H1 (cell line): ENCODE data around the gene ATF7IP2. TPM values are rescaled to one million over a fixed set of nuclear protein-coding genes. Genes with fewer than 3 reads are reported as not detected.

Source experiments
- CTCF ChIA-PET: fragments of 300-600 bp; sonication (Branson Sonifier 250); formaldehyde crosslinking; loops from one replicate; lab custom pipeline; 2021; ENCODE audit not compliant: partially characterized antibody; lab: Charles Lee
- POLR2A ChIA-PET: fragments of 300-600 bp; sonication (Branson Sonifier 250); formaldehyde crosslinking; loops from one replicate; lab custom pipeline; 2021; ENCODE audit warnings: inconsistent platforms; ENCODE audit not compliant: partially characterized antibody; lab: Charles Lee
- DNase-seq, 2 experiments: peaks; one replicate each; pipeline versions ENCODE4 v3.0.0 to v3.0.0-alpha.2; 2010 to 2022; ENCODE audit warnings: low spot score in 2 of 2, low read depth in 1 of 2, mixed read lengths in 1 of 2
- FAIRE-seq: peaks from 2 replicates; lab custom pipeline; 2011; peaks lifted over from hg19 to GRCh38; lab: Jason Lieb, UNC
- H2AFZ ChIP-seq: 2 replicates; pipeline ENCODE4 v1.8.1; 2012; ENCODE audit warnings: low read length, inconsistent platforms
- H2AK5ac ChIP-seq: 2 replicates; pipeline ENCODE4 v1.6.1; 2013; ENCODE audit warnings: low read depth, low read length
- H2BK120ac ChIP-seq: replicated peaks from 2 replicates; pipeline ENCODE3; 2013; ENCODE audit warnings: low read depth, low read length, inconsistent platforms
- H2BK12ac ChIP-seq: 2 replicates; pipeline ENCODE4 v1.6.1; 2013; ENCODE audit warnings: low read depth, low read length
- H2BK15ac ChIP-seq: 2 replicates; pipeline ENCODE4 v1.6.1; 2013; ENCODE audit warnings: low read length
- H2BK20ac ChIP-seq: 2 replicates; pipeline ENCODE4 v1.6.1; 2013; ENCODE audit warnings: low read length
- H2BK5ac ChIP-seq: 2 replicates; pipeline ENCODE4 v1.6.1; 2013; ENCODE audit warnings: low read depth, low read length
- H3K14ac ChIP-seq: 2 replicates; pipeline ENCODE4 v1.6.1; 2013; ENCODE audit warnings: inconsistent platforms; ENCODE audit not compliant: insufficient read length
- H3K18ac ChIP-seq: 2 replicates; pipeline ENCODE4 v1.6.1; 2013; ENCODE audit warnings: low read length; ENCODE audit errors: extremely low read depth
- H3K23ac ChIP-seq: 2 replicates; pipeline ENCODE4 v1.6.1; 2013; ENCODE audit warnings: inconsistent platforms; ENCODE audit not compliant: insufficient read length
- H3K23me2 ChIP-seq: 2 replicates; pipeline ENCODE4 v1.6.1; 2013; ENCODE audit warnings: low read depth, low read length
- H3K27ac ChIP-seq: 2 replicates; pipeline ENCODE4 v1.6.1; 2011; ENCODE audit warnings: low read depth, low read length, inconsistent platforms
- H3K27me3 ChIP-seq, 4 experiments: replicated peaks in 1 of 4; 1 replicate in 1 of 4; 2 replicates in 3 of 4; pipeline versions ENCODE4 v1.6.1 to v1.8.1; 2011 to 2013; ENCODE audit warnings: low read length in 3 of 4, mild to moderate bottlenecking in 3 of 4, inconsistent platforms in 2 of 4, mixed read lengths in 2 of 4, moderate library complexity in 1 of 4; ENCODE audit not compliant: control insufficient read depth in 3 of 4, insufficient read depth in 3 of 4; ENCODE audit errors: extremely low read depth in 1 of 4
- H3K36me3 ChIP-seq, 4 experiments: 2 replicates each; pipeline versions ENCODE4 v1.6.1 to v1.8.1; 2011 to 2013; ENCODE audit warnings: mild to moderate bottlenecking in 4 of 4, low read length in 3 of 4, moderate library complexity in 2 of 4, control low read depth in 1 of 4, inconsistent platforms in 1 of 4; ENCODE audit not compliant: insufficient read depth in 4 of 4, control insufficient read depth in 2 of 4
- H3K4ac ChIP-seq: replicated peaks from 2 replicates; pipeline ENCODE3; 2013; ENCODE audit warnings: low read length, low read depth, mixed read lengths, inconsistent platforms; ENCODE audit not compliant: insufficient read length
- H3K4me1 ChIP-seq, 4 experiments: replicated peaks in 1 of 4; 1 replicate in 1 of 4; 2 replicates in 3 of 4; pipeline versions ENCODE4 v1.6.1 to v1.8.1; 2011 to 2013; ENCODE audit warnings: low read length in 3 of 4, inconsistent platforms in 2 of 4, mixed read lengths in 1 of 4; ENCODE audit not compliant: insufficient read depth in 4 of 4, control insufficient read depth in 3 of 4
- H3K4me2 ChIP-seq, 2 experiments: 2 replicates each; pipeline versions ENCODE4 v1.6.1 to v1.8.1; 2011 to 2013; ENCODE audit warnings: low read depth in 2 of 2, low read length in 2 of 2, control low read depth in 1 of 2, inconsistent platforms in 1 of 2, mild to moderate bottlenecking in 1 of 2; ENCODE audit not compliant: insufficient read depth in 1 of 2
- H3K4me3 ChIP-seq, 4 experiments: fragments of 200-600, 300-600 bp in 1 of 4; sonication (generic), shearing (Covaris generic), sonication (Bioruptor Twin) in 1 of 4; 2 replicates each; pipeline versions ENCODE4 v1.5.1 to v1.8.1; 2011 to 2016; ENCODE audit warnings: low read length in 4 of 4, low read depth in 3 of 4, control low read depth in 2 of 4, inconsistent platforms in 2 of 4, mild to moderate bottlenecking in 2 of 4, mixed read lengths in 1 of 4, moderate library complexity in 1 of 4; ENCODE audit not compliant: insufficient read depth in 2 of 4; ENCODE audit errors: extremely low read depth in 1 of 4
- H3K56ac ChIP-seq: replicated peaks from 2 replicates; pipeline ENCODE3; 2013; ENCODE audit warnings: low read depth, mild to moderate bottlenecking, mixed read lengths, low read length, inconsistent platforms; ENCODE audit not compliant: insufficient read length
- H3K79me1 ChIP-seq: 2 replicates; pipeline ENCODE4 v1.6.1; 2013; ENCODE audit warnings: low read depth, low read length, control low read depth
- H3K79me2 ChIP-seq, 2 experiments: 2 replicates each; pipeline versions ENCODE4 v1.6.1 to v1.8.1; 2012 to 2013; ENCODE audit warnings: low read length in 2 of 2, mild to moderate bottlenecking in 2 of 2, inconsistent platforms in 1 of 2; ENCODE audit not compliant: insufficient read depth in 2 of 2, control insufficient read depth in 1 of 2
- H3K9ac ChIP-seq, 4 experiments: replicated peaks in 1 of 4; 1 replicate in 1 of 4; 2 replicates in 3 of 4; pipeline versions ENCODE4 v1.6.1 to v1.8.1; 2011 to 2013; ENCODE audit warnings: low read depth in 3 of 4, low read length in 3 of 4, control low read depth in 2 of 4, mild to moderate bottlenecking in 2 of 4, moderate library complexity in 2 of 4, inconsistent platforms in 1 of 4; ENCODE audit errors: extremely low read depth in 1 of 4
- H3K9me3 ChIP-seq, 2 experiments: 2 replicates each; pipeline versions ENCODE4 v1.6.1 to v1.8.1; 2012 to 2013; ENCODE audit warnings: mild to moderate bottlenecking in 2 of 2, moderate library complexity in 2 of 2, control low read depth in 1 of 2, inconsistent platforms in 1 of 2, low read depth in 1 of 2, low read length in 1 of 2, mixed read lengths in 1 of 2; ENCODE audit not compliant: insufficient read depth in 2 of 2
- H4K20me1 ChIP-seq, 2 experiments: replicated peaks in 1 of 2; 2 replicates each; pipeline versions ENCODE3 to v1.8.1; 2011 to 2013; ENCODE audit warnings: inconsistent platforms in 2 of 2, low read length in 2 of 2, mild to moderate bottlenecking in 1 of 2; ENCODE audit not compliant: insufficient read depth in 2 of 2, control insufficient read depth in 1 of 2
- H4K5ac ChIP-seq: 2 replicates; pipeline ENCODE4 v1.6.1; 2013; ENCODE audit warnings: low read length, low read depth, mixed read lengths, inconsistent platforms; ENCODE audit not compliant: insufficient read length
- H4K8ac ChIP-seq: 2 replicates; pipeline ENCODE4 v1.8.0; 2013; ENCODE audit warnings: mild to moderate bottlenecking, moderate library complexity, low read length, inconsistent platforms; ENCODE audit not compliant: insufficient read depth; ENCODE audit errors: extremely low read depth
- H4K91ac ChIP-seq: replicated peaks from 2 replicates; pipeline ENCODE3; 2013; ENCODE audit warnings: low read length, mixed read lengths, inconsistent platforms; ENCODE audit not compliant: insufficient read length
- EGR1 ChIP-seq: IDR thresholded peaks from 2 replicates; pipeline ENCODE4 v1.6.1; 2011; ENCODE audit warnings: low read depth, low read length, borderline replicate concordance
- GABPA ChIP-seq: IDR thresholded peaks from 2 replicates; pipeline ENCODE4 v1.6.1; 2011; ENCODE audit warnings: mild to moderate bottlenecking, low read length, moderate library complexity, borderline replicate concordance; ENCODE audit not compliant: insufficient read depth
- KDM1A ChIP-seq: fragments of 200-600, 300-600 bp; sonication (generic); IDR thresholded peaks from 2 replicates; pipeline ENCODE4 v1.7.1; 2016; ENCODE audit warnings: mild to moderate bottlenecking, low read length, borderline replicate concordance
- KDM5A ChIP-seq: fragments of 200-600 bp; IDR thresholded peaks from 2 replicates; pipeline ENCODE4 v1.7.1; 2012; ENCODE audit warnings: mild to moderate bottlenecking, low read length, inconsistent platforms, mixed read lengths
- SIRT6 ChIP-seq: IDR thresholded peaks from one replicate; pipeline ENCODE4 v1.7.1; 2012; ENCODE audit warnings: low read length, inconsistent platforms
- SP1 ChIP-seq: IDR thresholded peaks from 2 replicates; pipeline ENCODE4 v1.6.1; 2011; ENCODE audit warnings: low read depth, low read length
- SP2 ChIP-seq: IDR thresholded peaks from 2 replicates; pipeline ENCODE4 v1.6.1; 2012; ENCODE audit warnings: mild to moderate bottlenecking, low read length, inconsistent platforms
- TAF7 ChIP-seq: optimal IDR thresholded peaks from 2 replicates; pipeline ENCODE3; 2011; ENCODE audit warnings: low read depth, mild to moderate bottlenecking, inconsistent platforms, low read length, moderate library complexity, borderline replicate concordance
- TBP ChIP-seq: IDR thresholded peaks from 2 replicates; pipeline ENCODE4 v1.6.1; 2011; ENCODE audit warnings: low read depth, low read length, improper control_type of control experiment
- WGBS, 2 experiments: shearing (Covaris generic) in 1 of 2; methylation state at CpG; one replicate each; pipeline versions ENCODE4 v1.1.6 to v1.1.7; 2013 to 2015; ENCODE audit warnings: low lambda C conversion rate in 2 of 2, mixed read lengths in 2 of 2, inconsistent platforms in 1 of 2, low coverage in 1 of 2, missing lambda C conversion rate in 1 of 2; ENCODE audit not compliant: insufficient replicate concordance in 2 of 2, insufficient coverage in 1 of 2, insufficient read length in 1 of 2; ENCODE audit errors: extremely low coverage in 1 of 2, missing lambda C conversion rate in 1 of 2; 5-methylcytosine and 5-hydroxymethylcytosine counted together
- polyA plus RNA-seq, 7 experiments: library from polyadenylated mRNA; depleted of rRNA in 3 of 7; stranded (reverse) in 5 of 7; unstranded in 2 of 7; fragments of >200 nt in 5 of 7; fragments of 200-250 nt in 2 of 7; gene quantifications; 1 replicate in 5 of 7; 2 replicates in 1 of 7; 4 replicates in 1 of 7; pipeline versions ENCODE4 v1.2.1 to v1.2.3, GENCODE V29; 2011 to 2013; ENCODE audit warnings: missing spikeins in 2 of 7, mixed read lengths in 2 of 7
- total RNA-seq: library from RNA; stranded (reverse); fragmentation: NEBNext Ultra II Directional; extraction: Animal tissue kit (Norgen Biotek cat#: 25700); gene quantifications from 2 replicates; pipeline ENCODE4 v1.2.1, GENCODE V29; 2021
- TF ChIP-seq, protein P1 (sequence below): IDR thresholded peaks from 2 replicates; pipeline ENCODE4 v1.6.1; 2012; ENCODE audit warnings: inconsistent platforms

Gene ATF7IP2
- total and polyA plus RNA-seq, 2 of the 8 experiments (the other 6 are each of a cell fraction or from before 2014, with no cell fraction given) = 28.7 to 32.8 TPM

DNA sequence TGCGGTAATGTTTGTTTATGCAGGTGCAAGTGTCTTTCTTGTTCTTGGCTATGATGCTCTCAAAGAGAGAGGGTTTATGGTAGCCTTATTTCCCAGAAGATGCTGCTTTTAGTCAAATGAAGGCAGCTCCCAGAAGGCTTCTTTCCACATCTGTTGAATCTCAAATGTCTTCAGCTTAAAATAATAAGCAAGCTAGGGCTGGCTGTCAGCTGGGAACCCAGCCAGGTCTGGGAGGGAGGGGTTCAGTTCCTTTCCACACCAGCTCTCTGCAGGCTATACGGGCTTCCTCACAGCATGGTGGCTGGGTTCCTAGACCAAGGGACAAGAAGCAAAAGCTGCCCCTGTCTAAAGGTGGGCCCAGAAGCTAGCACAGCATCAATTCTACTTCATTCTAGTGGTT is 47.4 kb upstream of the ATF7IP2 start:
- H2BK20ac ChIP-seq = no peak overlapping the region
- no peaks in the 10 kb centered on the region for H3K4me1 ChIP-seq
- H3K4me3 ChIP-seq = no peak overlapping the region
- DNase-seq = no peak
- no peaks in the 10 kb centered on the region; the same call in 1 of the 2 replicates for H3K23me2 ChIP-seq
- H3K4ac ChIP-seq = no peak overlapping the region
- no peak overlapping the region for H4K5ac ChIP-seq
- H3K36me3 ChIP-seq = no peaks in the 10 kb centered on the region
- H3K18ac ChIP-seq = no peak overlapping the region
- no peak overlapping the region for H3K56ac ChIP-seq
- CTCF ChIA-PET = interaction anchor here (0.6 to 0.9 kb wide), 2 partner anchors 81 to 157 kb away, joined by 4 to 5 read pairs; no protein-coding TSS in a partner anchor
- no peak overlapping the region for H3K4me2 ChIP-seq
- no peak overlapping the region for H3K23ac ChIP-seq
- H2AK5ac ChIP-seq = no peak overlapping the region
- H4K20me1 ChIP-seq = no peaks in the 10 kb centered on the region
- 94% methylated on average over 2 of the region's 2 CpGs; no CpG with 5 or more reads in 1 of the 2 experiments for WGBS, 2 experiments
- H2BK15ac ChIP-seq = no peak overlapping the region
- peaks cover 26 to 31% of the 10 kb centered on the region in 2 experiments for H3K9me3 ChIP-seq
- H3K27me3 ChIP-seq = no peaks in the 10 kb centered on the region
- no peak overlapping the region for H2AFZ ChIP-seq
- H3K9ac ChIP-seq = no peak overlapping the region
- H3K79me2 ChIP-seq = no peaks in the 10 kb centered on the region
- H2BK120ac ChIP-seq = no peak overlapping the region
- no peaks in the 10 kb centered on the region for H3K79me1 ChIP-seq
- no peak overlapping the region for H4K8ac ChIP-seq
- H3K14ac ChIP-seq = no peak overlapping the region
- no peak for FAIRE-seq
- no peak overlapping the region for H3K27ac ChIP-seq
- no peak overlapping the region for H2BK12ac ChIP-seq
- H4K91ac ChIP-seq = no peak overlapping the region
- POLR2A ChIA-PET = no interaction called here
- H2BK5ac ChIP-seq = no peak overlapping the region
- TF ChIP-seq SP1 (no peak), EGR1 (no peak), TAF7 (no peak), SIRT6 (no peak), GABPA (no peak), SP2 (no peak), KDM5A (no peak), TBP (no peak), KDM1A (no peak)
- TF ChIP-seq, protein P1, sequence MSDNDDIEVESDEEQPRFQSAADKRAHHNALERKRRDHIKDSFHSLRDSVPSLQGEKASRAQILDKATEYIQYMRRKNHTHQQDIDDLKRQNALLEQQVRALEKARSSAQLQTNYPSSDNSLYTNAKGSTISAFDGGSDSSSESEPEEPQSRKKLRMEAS = no peak
